Lower leg skin (tissue), 3 donors: ENCODE measurements around the gene NUBP2.

ENCODE experiments used
- CTCF ChIP-seq, 3 donors: fragments of 450-650 bp; IDR thresholded peaks; one replicate each; pipeline ENCODE4 v1.5.1; 2016; ENCODE audit warnings: antibody characterized with exemption in 3 of 3, mild to moderate bottlenecking in 3 of 3, moderate library complexity in 2 of 3
- POLR2A ChIP-seq, 2 donors: fragments of 450-650 bp; IDR thresholded peaks; one replicate each; pipeline ENCODE4 v1.6.1; 2016 to 2017; ENCODE audit warnings: antibody characterized with exemption in 2 of 2, mild to moderate bottlenecking in 1 of 2, moderate library complexity in 1 of 2

GRCh38 chr16:1764971-1765370, 17.8 kb upstream of the NUBP2 start:
- TF ChIP-seq CTCF (IDR thresholded peaks at IDR 0.05): no peak
- TF ChIP-seq POLR2A (IDR thresholded peaks at IDR 0.05): no peak
